HG03280 (cell line): ENCODE data around the gene BABAM2.
"Not testable (repeated sequence)": the region's sequence is repeated elsewhere in the genome, so short reads cannot be mapped to it uniquely, and the experiment has no call there.

Experiments
- ATAC-seq: cut with Tn5 transposase; IDR thresholded peaks from one replicate; pipeline ENCODE4 v1.9.1; 2021; ENCODE audit warnings: mild to moderate bottlenecking, moderate library complexity; ENCODE audit not compliant: unreplicated experiment

BABAM2 gene

GRCh38 chr2:28363686-28364280 lies 473.3 kb downstream of the BABAM2 start:
- ATAC-seq: no peak

GRCh38 chr2:28364610-28365009 lies 474.1 kb downstream of the BABAM2 start:
- ATAC-seq: no peak

GRCh38 chr2:28365158-28365557 lies 474.6 kb downstream of the BABAM2 start:
- ATAC-seq: no peak

GRCh38 chr2:28366149-28366495 lies 475.6 kb downstream of the BABAM2 start:
- ATAC-seq: no peak

GRCh38 chr2:28366496-28367282 lies 476.2 kb downstream of the BABAM2 start:
- ATAC-seq: no peak

GRCh38 chr2:28367667-28368356 lies 477.3 kb downstream of the BABAM2 start:
- no peak for ATAC-seq

GRCh38 chr2:28368357-28368798 lies 477.8 kb downstream of the BABAM2 start:
- ATAC-seq: no peak

- no peak for ATAC-seq
Measured at GRCh38 chr2:28369358-28369757, 478.8 kb downstream of the BABAM2 start.

GRCh38 chr2:28370354-28370753 lies 479.8 kb downstream of the BABAM2 start:
- no peak for ATAC-seq

GRCh38 chr2:28371728-28372127 lies 481.2 kb downstream of the BABAM2 start:
- ATAC-seq: not testable (repeated sequence)

GRCh38 chr2:28373854-28374253 lies 483.3 kb downstream of the BABAM2 start:
- ATAC-seq: no peak

- ATAC-seq: no peak
Measured at GRCh38 chr2:28374331-28374730, 483.8 kb downstream of the BABAM2 start.

GRCh38 chr2:28375236-28375635 lies 484.7 kb downstream of the BABAM2 start:
- ATAC-seq: no peak

GRCh38 chr2:28375742-28376631 lies 485.5 kb downstream of the BABAM2 start:
- no peak for ATAC-seq

- no peak for ATAC-seq
Measured at GRCh38 chr2:28377195-28377816, 486.8 kb downstream of the BABAM2 start.

- ATAC-seq: no peak
Measured at GRCh38 chr2:28377984-28378678, 487.6 kb downstream of the BABAM2 start.

GRCh38 chr2:28378679-28379584 lies 488.4 kb downstream of the BABAM2 start:
- ATAC-seq: no peak

GRCh38 chr2:28380219-28380618 lies 489.7 kb downstream of the BABAM2 start:
- no peak for ATAC-seq
